PC-9 (cell line): Measurements from ENCODE around the gene HTR2B. TPM values are rescaled to one million over a fixed set of nuclear protein-coding genes. Genes with fewer than 3 reads are reported as not detected.

ENCODE experiments used
- BruUV-seq: library from RNA; stranded (reverse); fragments of 400-500 nt; replicated peaks from 2 replicates; lab custom pipeline; 2021; lab: Mats Ljungman, UMichigan
- CTCF ChIA-PET: fragments of 300-600 bp; sonication (Branson Sonifier 250); formaldehyde crosslinking; loops from one replicate; lab custom pipeline; 2022; ENCODE audit warnings: antibody characterized with exemption; lab: Charles Lee
- POLR2A ChIA-PET: fragments of 300-600 bp; sonication (Branson Sonifier 250); formaldehyde crosslinking; loops from one replicate; lab custom pipeline; 2022; ENCODE audit warnings: antibody characterized with exemption; ENCODE audit not compliant: unreplicated experiment; lab: Charles Lee
- DNase-seq, 2 experiments: peaks; one replicate each; pipeline versions ENCODE4 v3.0.0 to v3.0.0-alpha.2; 2015 to 2022; ENCODE audit warnings: mixed read lengths in 1 of 2
- H2AFZ ChIP-seq: fragments of 200-600 bp; sonication (generic); 2 replicates; pipeline ENCODE4 v1.8.1; 2017; ENCODE audit warnings: antibody characterized with exemption
- H3F3A ChIP-seq: fragments of 200-600 bp; sonication (generic); 2 replicates; pipeline ENCODE4 v1.8.1; 2017; ENCODE audit warnings: antibody characterized with exemption, mild to moderate bottlenecking, low read depth; ENCODE audit not compliant: insufficient read depth
- H3K27ac ChIP-seq: fragments of 200-600 bp; sonication (generic); 2 replicates; pipeline ENCODE4 v1.6.1; 2016; ENCODE audit warnings: mixed run types
- H3K27me3 ChIP-seq: fragments of 200-600 bp; sonication (generic); 2 replicates; pipeline ENCODE4 v1.6.1; 2016; ENCODE audit warnings: low read depth, mixed run types; ENCODE audit not compliant: insufficient read depth
- H3K36me3 ChIP-seq: fragments of 200-600 bp; sonication (generic); 2 replicates; pipeline ENCODE4 v1.6.1; 2016; ENCODE audit warnings: low read depth, mixed run types
- H3K4me1 ChIP-seq: fragments of 200-600 bp; sonication (generic); replicated peaks from 2 replicates; pipeline ENCODE4 v1.6.1; 2016; ENCODE audit warnings: mixed run types; ENCODE audit not compliant: insufficient read depth
- H3K4me2 ChIP-seq: fragments of 200-600 bp; sonication (generic); 2 replicates; pipeline ENCODE4 v1.6.1; 2017; ENCODE audit warnings: mixed run types
- H3K4me3 ChIP-seq: fragments of 200-600 bp; sonication (generic); 2 replicates; pipeline ENCODE4 v1.6.1; 2016; ENCODE audit warnings: mixed run types
- H3K79me2 ChIP-seq: fragments of 200-600 bp; sonication (generic); 2 replicates; pipeline ENCODE4 v1.6.1; 2017; ENCODE audit warnings: low read depth, mixed run types
- H3K9me2 ChIP-seq: fragments of 200-600 bp; sonication (generic); 2 replicates; pipeline ENCODE4 v1.8.1; 2017; ENCODE audit warnings: mild to moderate bottlenecking; ENCODE audit not compliant: insufficient read depth
- H3K9me3 ChIP-seq: fragments of 200-600 bp; sonication (generic); 2 replicates; pipeline ENCODE4 v1.8.1; 2016; ENCODE audit warnings: low read depth; ENCODE audit not compliant: insufficient read depth
- H4K20me1 ChIP-seq: fragments of 200-600 bp; sonication (generic); 2 replicates; pipeline ENCODE4 v1.8.1; 2017; ENCODE audit not compliant: insufficient read depth
- CTCF ChIP-seq: fragments of 200-600 bp; sonication (generic); conservative IDR thresholded peaks from 2 replicates; pipeline ENCODE4 v1.6.1; 2017; ENCODE audit warnings: mixed run types, antibody characterized with exemption, mild to moderate bottlenecking, moderate library complexity
- EZH2 ChIP-seq: fragments of 200-600 bp; sonication (generic); IDR thresholded peaks from 2 replicates; pipeline ENCODE4 v1.8.0; 2017; ENCODE audit warnings: antibody characterized with exemption, low read depth
- intact Hi-C: fragments of 100-400 bp; cut with micrococcal nuclease; formaldehyde crosslinking; loops from one replicate; pipeline ENCODE4 v1.10.0; 2022; ENCODE audit not compliant: unreplicated experiment
- total RNA-seq: library from RNA; stranded (reverse); gene quantifications from 2 replicates; pipeline ENCODE4 v1.2.3, GENCODE V29; 2021

The HTR2B gene
- total RNA-seq, 1 experiment from 2014 or later = not detected

DNA sequence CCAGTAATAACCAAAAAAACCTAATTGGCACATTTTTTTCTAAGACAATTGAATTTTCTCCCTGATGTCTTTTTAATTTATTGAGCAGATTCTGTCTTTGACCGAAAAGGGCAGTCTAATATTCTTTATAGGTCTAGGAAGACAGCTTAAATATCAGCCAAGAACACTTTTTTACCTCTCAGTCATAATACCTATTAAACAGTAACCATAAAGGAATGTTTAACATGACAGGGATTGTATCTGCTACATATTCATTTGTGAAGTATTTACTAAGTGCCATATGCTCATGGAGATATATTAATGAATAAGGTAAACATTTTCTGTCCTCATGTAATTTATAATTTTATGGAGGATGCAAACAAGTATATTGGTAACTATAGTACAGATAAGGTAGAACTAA is 3.1 kb upstream of the HTR2B start:
- peaks cover 23% of the 10 kb centered on the region; the same call in 1 of the 2 replicates for H3F3A ChIP-seq

DNA sequence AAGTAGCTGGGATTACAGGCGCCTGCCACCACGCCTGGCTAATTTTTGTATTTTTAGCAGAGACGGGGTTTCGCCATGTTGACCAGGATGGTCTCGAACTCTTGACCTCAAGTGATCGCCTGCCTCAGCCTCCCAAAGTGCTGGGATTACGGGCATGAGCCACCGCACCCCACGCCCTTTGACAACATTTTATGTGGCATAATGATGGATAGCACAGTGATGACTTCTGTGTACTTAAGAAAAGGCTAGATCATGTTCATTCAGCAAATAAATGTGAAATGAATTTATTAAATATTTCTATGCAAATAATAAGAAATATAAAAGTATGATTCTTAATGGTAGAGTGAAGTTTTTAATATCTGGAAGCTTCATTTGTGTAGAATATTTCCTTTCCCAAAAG is 2.6 kb upstream of the HTR2B start:
- POLR2A ChIA-PET = interaction anchor here (0.6 kb wide), 1 partner anchor 33 kb away, joined by 4 read pairs; no protein-coding TSS in a partner anchor
- Histone ChIP-seq H3K27me3 (no peaks in the 10 kb centered on the region), H3K4me1 (peaks cover 37% of the 10 kb centered on the region), H3K9me2 (no peaks in the 10 kb centered on the region), H3K27ac (peak overlapping the region; percentile 17; the same call in 1 of the 2 replicates), H3K4me2 (no peak overlapping the region), H3K9me3 (no peaks in the 10 kb centered on the region), H3K36me3 (peaks cover 21% of the 10 kb centered on the region), H4K20me1 (no peaks in the 10 kb centered on the region; the same call in 1 of the 2 replicates), H2AFZ (no peak overlapping the region), H3F3A (peaks cover 23% of the 10 kb centered on the region; the same call in 1 of the 2 replicates), H3K4me3 (no peak overlapping the region), H3K79me2 (peaks cover 45% of the 10 kb centered on the region)
- intact Hi-C loops = no loop called here
- no peak for TF ChIP-seq CTCF
- no peak for TF ChIP-seq EZH2
- DNase-seq = no peak
- CTCF ChIA-PET = no interaction called here
- no TSS peak for BruUV-seq

More for the DNA sequence above, 3.1 kb upstream of the HTR2B start:
- ChIA-PET POLR2A (interaction anchor here (0.6 kb wide), 2 partner anchors 8 to 32 kb away, joined by 4 to 6 read pairs; no protein-coding TSS in a partner anchor), CTCF (no interaction called here)
- no peak overlapping the region for H2AFZ ChIP-seq
- no TSS peak for BruUV-seq
- H3K9me3 ChIP-seq = no peaks in the 10 kb centered on the region
- H3K27ac ChIP-seq = peak overlapping the region; percentile 17; the same call in 1 of the 2 replicates
- H3K9me2 ChIP-seq = no peaks in the 10 kb centered on the region
- no peaks in the 10 kb centered on the region; the same call in 1 of the 2 replicates for H4K20me1 ChIP-seq
- intact Hi-C loops = no loop called here
- no peak overlapping the region for H3K4me2 ChIP-seq
- H3K36me3 ChIP-seq = peaks cover 21% of the 10 kb centered on the region
- no peak for DNase-seq
- no peak overlapping the region for H3K4me3 ChIP-seq
- TF ChIP-seq EZH2 = no peak
- TF ChIP-seq CTCF = no peak
- H3K27me3 ChIP-seq = no peaks in the 10 kb centered on the region
- peaks cover 49% of the 10 kb centered on the region for H3K79me2 ChIP-seq
- H3K4me1 ChIP-seq = peaks cover 39% of the 10 kb centered on the region

- intact Hi-C loops = no loop called here
- ChIA-PET CTCF (no interaction called here), POLR2A (no interaction called here)
Measured at GRCh38 chr2:231126123-231126522, 1.3 kb upstream of the HTR2B start.

More at GRCh38 chr2:231126123-231126522, 1.3 kb upstream of the HTR2B start:
- no peak overlapping the region for H3K4me3 ChIP-seq
- DNase-seq = no peak
- H3K4me1 ChIP-seq = peaks cover 27% of the 10 kb centered on the region
- H3K36me3 ChIP-seq = peaks cover 21% of the 10 kb centered on the region
- no peaks in the 10 kb centered on the region for H3K9me3 ChIP-seq
- H4K20me1 ChIP-seq = no peaks in the 10 kb centered on the region
- H3K27ac ChIP-seq = no peak overlapping the region
- TF ChIP-seq EZH2 (no peak), CTCF (no peak)
- H3F3A ChIP-seq = peaks cover 18% of the 10 kb centered on the region; the same call in 1 of the 2 replicates
- H3K4me2 ChIP-seq = no peak overlapping the region
- BruUV-seq = no TSS peak
- H3K27me3 ChIP-seq = no peaks in the 10 kb centered on the region
- H3K79me2 ChIP-seq = peaks cover 46% of the 10 kb centered on the region
- no peak overlapping the region for H2AFZ ChIP-seq
- H3K9me2 ChIP-seq = no peaks in the 10 kb centered on the region
